ENCODE measurements around the gene NPW.

NPW gene

GRCh38 chr16:2056077-2056476 lies 36.5 kb downstream of the NPW start:
- DNase-seq = no peak

- DNase-seq = no peak
Observed at GRCh38 chr16:2056681-2057407, 37.3 kb downstream of the NPW start.

DNA sequence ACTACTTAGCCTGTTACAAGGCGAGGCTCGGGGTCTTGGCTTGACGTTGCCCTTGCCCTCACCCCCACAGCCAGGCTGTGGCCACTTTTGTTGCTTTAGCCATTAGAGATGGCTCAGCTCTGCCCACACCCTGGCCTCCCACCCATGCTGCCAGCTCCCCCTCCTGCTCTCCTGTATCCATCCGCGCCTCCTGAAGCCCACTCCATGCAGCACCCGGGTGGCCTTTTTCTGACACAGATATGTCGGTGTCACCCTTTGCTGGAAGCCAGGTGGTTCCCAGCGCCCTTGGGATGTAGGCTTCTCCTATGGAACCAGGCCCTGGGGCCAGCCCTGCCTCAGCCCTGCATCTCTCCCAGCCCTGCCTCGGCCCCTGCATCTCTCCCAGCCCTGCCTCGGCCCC lies 37.9 kb downstream of the NPW start:
- no peak for DNase-seq

DNA sequence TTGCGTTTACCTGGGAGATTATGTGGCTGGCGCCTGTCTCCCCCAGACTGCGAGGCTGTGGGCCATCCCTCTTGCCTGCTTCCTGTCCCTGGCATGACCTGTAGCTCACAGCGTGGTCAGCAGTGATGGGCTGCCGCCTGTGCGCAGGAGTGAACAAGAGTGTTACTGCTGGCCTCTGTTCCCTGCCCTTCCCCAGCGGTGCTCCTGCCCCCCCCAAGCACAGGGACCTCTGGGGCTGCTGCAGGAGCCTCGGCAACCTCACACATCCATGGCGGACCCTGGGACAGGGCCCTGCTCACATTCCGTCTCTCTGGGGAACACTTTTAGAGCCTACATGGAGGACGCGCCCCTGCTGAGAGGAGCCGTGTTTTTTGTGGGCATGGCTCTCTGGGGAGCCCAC lies 38.8 kb downstream of the NPW start:
- no peak for DNase-seq

DNA sequence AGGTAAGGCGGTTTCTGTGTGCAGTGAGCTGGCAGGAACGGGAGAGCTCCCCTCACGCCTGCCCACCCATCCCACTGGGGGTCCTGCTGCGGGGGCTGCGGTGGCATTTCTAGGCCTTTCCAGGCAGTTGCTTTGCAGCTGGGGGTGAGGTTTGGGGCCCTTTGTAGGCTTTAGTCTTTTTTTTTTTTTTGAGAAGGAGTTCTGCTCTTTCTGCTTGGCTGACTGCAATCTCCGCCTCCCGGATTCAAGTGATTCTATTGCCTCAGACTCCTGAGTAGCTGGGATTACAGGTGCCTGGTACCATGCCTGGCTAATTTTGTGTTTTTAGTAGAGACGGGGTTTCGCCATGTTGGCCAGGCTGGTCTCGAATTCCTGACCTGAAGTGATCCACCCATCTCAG lies 39.3 kb downstream of the NPW start:
- DNase-seq = no peak

DNA sequence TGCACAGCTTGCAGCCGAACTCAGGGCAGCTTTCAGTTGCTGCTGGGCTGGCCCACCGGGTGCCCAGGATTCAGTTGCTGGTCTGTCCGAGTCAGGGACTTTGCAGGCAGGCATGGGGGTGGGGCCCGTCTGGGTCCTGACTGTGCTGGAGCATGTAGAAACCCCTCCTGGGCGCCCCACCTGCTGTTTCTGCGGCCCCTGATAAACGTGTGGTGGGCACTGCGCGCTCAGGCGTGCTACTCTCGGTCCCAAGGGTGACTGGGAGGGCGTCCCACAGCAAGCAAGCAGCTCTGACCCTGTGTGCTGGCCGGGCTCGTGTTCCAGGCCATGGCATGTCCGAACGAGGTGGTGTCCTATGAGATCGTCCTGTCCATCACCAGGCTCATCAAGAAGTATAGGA lies 40.8 kb downstream of the NPW start:
- no peak for DNase-seq

GRCh38 chr16:2061023-2061422 lies 41.4 kb downstream of the NPW start:
- no peak for DNase-seq

GRCh38 chr16:2061526-2061925 lies 41.9 kb downstream of the NPW start:
- DNase-seq = no peak

DNA sequence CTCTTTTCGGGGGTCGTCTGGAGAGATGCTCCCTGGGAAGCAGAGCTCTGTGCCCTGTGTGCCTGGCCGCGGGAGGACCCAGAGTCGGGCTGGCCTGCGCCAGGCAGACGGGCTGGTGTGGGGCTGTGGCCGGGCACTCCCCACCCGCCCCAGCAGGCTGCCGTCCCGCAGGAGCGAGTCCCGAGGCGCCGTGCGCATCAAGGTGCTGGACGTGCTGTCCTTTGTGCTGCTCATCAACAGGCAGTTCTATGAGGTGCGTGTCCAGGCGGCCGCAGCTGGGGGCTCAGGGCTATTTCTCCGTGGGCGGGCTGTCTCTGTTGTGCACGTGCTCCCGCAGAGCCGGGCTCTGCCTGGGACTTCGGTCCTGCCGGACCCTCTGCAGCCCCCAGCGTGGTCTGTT lies 43.2 kb downstream of the NPW start:
- DNase-seq = no peak

GRCh38 chr16:2063861-2064260 lies 44.3 kb downstream of the NPW start:
- no peak for DNase-seq

GRCh38 chr16:2064368-2064945 lies 44.9 kb downstream of the NPW start:
- DNase-seq = no peak

- DNase-seq = no peak
Observed at GRCh38 chr16:2066139-2066538, 46.6 kb downstream of the NPW start.
